C4-2B (cell line): ENCODE results near the gene CACFD1.

Experiments
- ZFX ChIP-seq: fragments of 450-650 bp; IDR thresholded peaks from 2 replicates; pipeline ENCODE4 v1.6.1; 2017
- TF ChIP-seq, protein P1 (sequence below): fragments of 450-650 bp; conservative IDR thresholded peaks from 2 replicates; pipeline ENCODE4 v1.5.1; 2017; ENCODE audit warnings: mild to moderate bottlenecking

GRCh38 chr9:133489253-133490190 is 29.7 kb downstream of the CACFD1 start:
- TF ChIP-seq, protein P1, sequence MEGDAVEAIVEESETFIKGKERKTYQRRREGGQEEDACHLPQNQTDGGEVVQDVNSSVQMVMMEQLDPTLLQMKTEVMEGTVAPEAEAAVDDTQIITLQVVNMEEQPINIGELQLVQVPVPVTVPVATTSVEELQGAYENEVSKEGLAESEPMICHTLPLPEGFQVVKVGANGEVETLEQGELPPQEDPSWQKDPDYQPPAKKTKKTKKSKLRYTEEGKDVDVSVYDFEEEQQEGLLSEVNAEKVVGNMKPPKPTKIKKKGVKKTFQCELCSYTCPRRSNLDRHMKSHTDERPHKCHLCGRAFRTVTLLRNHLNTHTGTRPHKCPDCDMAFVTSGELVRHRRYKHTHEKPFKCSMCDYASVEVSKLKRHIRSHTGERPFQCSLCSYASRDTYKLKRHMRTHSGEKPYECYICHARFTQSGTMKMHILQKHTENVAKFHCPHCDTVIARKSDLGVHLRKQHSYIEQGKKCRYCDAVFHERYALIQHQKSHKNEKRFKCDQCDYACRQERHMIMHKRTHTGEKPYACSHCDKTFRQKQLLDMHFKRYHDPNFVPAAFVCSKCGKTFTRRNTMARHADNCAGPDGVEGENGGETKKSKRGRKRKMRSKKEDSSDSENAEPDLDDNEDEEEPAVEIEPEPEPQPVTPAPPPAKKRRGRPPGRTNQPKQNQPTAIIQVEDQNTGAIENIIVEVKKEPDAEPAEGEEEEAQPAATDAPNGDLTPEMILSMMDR: no peak
- TF ChIP-seq ZFX: no peak
